Muscle of back (tissue), 11 donors: ENCODE results near the gene BUB1B. TPM values are rescaled to one million over a fixed set of nuclear protein-coding genes. Genes with fewer than 3 reads are reported as not detected.

ENCODE experiments used
- DNase-seq, 3 donors: peaks; one replicate each; pipeline versions ENCODE4 v3.0.0 to v3.0.0-alpha.2; 2013
- polyA plus RNA-seq, 10 donors: library from polyadenylated mRNA; unstranded; fragments of 120-200 nt; gene quantifications; one replicate each; pipeline ENCODE4 v1.2.1, GENCODE V29; 2013; ENCODE audit not compliant: insufficient read length in 10 of 10

The BUB1B gene
- polyA plus RNA-seq, 10 donors, result 10.5 to 23.3 (median 14.1) TPM

- DNase-seq, result no peak
These were observed 21.6 kb downstream of the BUB1B start for GRCh38 chr15:40182358-40183029.

GRCh38 chr15:40183636-40184463 lies 23.0 kb downstream of the BUB1B start:
- DNase-seq, result no peak

- DNase-seq, result peak in 1 of 3 donors; percentile 7
These were observed 29.7 kb downstream of the BUB1B start for GRCh38 chr15:40190591-40190990.

- no peak for DNase-seq
These were observed 32.1 kb downstream of the BUB1B start for GRCh38 chr15:40192942-40193341.

- DNase-seq, result no peak
These were observed 36.6 kb downstream of the BUB1B start for GRCh38 chr15:40197434-40197833.

- DNase-seq, result no peak
These were observed 37.7 kb downstream of the BUB1B start for GRCh38 chr15:40198355-40199085.

GRCh38 chr15:40204100-40204499 lies 43.2 kb downstream of the BUB1B start:
- no peak for DNase-seq

- peak; percentile 58 to 82 (median 78) for DNase-seq
These were observed 56.4 kb downstream of the BUB1B start for GRCh38 chr15:40217166-40217824.

- no peak for DNase-seq
These were observed 58.9 kb downstream of the BUB1B start for GRCh38 chr15:40219801-40220200.

- no peak for DNase-seq
These were observed 61.3 kb downstream of the BUB1B start for GRCh38 chr15:40222131-40222530.

- DNase-seq, result no peak
These were observed 65.9 kb downstream of the BUB1B start for GRCh38 chr15:40226736-40227135.

- DNase-seq, result no peak
These were observed 68.4 kb downstream of the BUB1B start for GRCh38 chr15:40229316-40229715.

GRCh38 chr15:40229956-40230355 lies 69.1 kb downstream of the BUB1B start:
- no peak for DNase-seq

GRCh38 chr15:40232625-40233070 lies 71.8 kb downstream of the BUB1B start:
- peak in 1 of 3 donors; percentile 26 for DNase-seq

GRCh38 chr15:40233727-40234577 lies 73.1 kb downstream of the BUB1B start:
- DNase-seq, result no peak

GRCh38 chr15:40234783-40235182 lies 73.9 kb downstream of the BUB1B start:
- DNase-seq, result no peak

- DNase-seq, result no peak
These were observed 74.5 kb downstream of the BUB1B start for GRCh38 chr15:40235201-40235885.

GRCh38 chr15:40238532-40239403 lies 77.9 kb downstream of the BUB1B start, which contains the start of gene PAK6:
Gene PAK6, plus strand, starts transcription at chr15:40239063. Its CDS starts 25,723 bp downstream, at chr15:40264786.
- DNase-seq, result peak in 1 of 3 donors; percentile 67

- no peak for DNase-seq
These were observed 78.5 kb downstream of the BUB1B start for GRCh38 chr15:40239404-40239692.
